HG03565 (cell line): ENCODE measurements around the gene KRTAP21-2.
"Not testable (repeated sequence)": the region's sequence is repeated elsewhere in the genome, so short reads cannot be mapped to it uniquely, and the experiment has no call there.

ENCODE experiments used
- ATAC-seq: cut with Tn5 transposase; IDR thresholded peaks from one replicate; pipeline ENCODE4 v1.9.1; 2021; ENCODE audit warnings: mild to moderate bottlenecking, moderate library complexity; ENCODE audit not compliant: unreplicated experiment

The KRTAP21-2 gene

DNA sequence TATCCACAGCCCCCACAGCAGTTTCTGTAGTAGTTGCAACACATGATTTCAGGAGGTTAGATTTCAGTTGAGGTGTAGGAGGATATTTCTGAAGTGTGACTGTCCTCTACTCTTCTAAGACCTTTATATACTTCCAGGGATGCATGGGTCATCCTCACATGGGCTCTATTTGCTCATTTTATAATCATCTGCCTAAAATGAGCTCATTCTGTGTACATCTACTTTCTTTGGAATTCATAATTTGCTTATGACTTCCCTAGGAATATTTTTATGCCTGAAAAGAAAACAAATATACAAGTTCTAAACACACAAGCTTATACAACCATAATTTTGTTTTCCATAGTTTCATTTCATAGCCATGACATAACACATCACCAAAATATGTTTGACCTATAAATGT lies at the start of gene KRTAP21-2:
Gene KRTAP21-2 (minus strand): TSS at position 101 of the 400 bp plus-strand sequence. CDS start 57 bp downstream, at position 44.
- no peak for ATAC-seq

GRCh38 chr21:30793581-30794314 lies 46.7 kb upstream of the KRTAP21-2 start:
- ATAC-seq: no peak

GRCh38 chr21:30779249-30779648 lies 32.2 kb upstream of the KRTAP21-2 start:
- no peak for ATAC-seq

DNA sequence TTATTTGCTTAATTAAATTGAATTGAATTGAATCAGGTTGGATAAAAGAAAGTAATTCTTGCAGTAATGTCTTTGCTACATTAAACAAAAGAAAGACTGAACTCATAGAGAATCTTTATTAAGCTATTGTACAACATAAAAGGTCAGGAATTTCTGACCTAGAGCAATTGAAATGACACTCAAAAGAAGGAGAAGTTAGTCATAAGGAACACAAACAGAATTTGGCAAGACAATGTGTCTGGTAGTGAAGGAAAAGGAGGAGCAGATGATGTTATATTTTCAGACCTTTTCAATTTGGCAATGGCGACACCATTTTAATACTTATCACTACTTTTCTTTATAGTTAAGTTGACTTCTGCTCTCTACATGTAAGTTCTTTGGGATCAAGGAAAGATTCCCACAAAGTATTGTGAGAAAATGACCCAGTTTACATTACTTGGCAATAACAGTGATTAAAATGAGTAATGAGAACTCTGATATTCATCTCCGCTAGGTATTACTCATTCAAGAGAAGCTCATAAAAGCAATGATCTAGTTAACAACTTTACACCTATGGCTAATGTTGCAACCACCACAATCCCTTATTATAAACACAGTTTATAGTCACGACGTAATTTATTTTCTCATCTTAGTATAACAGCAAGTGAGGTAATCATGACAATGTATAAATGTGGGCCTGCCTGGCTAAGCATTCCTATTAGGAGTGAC lies 22.8 kb upstream of the KRTAP21-2 start:
- ATAC-seq: no peak

DNA sequence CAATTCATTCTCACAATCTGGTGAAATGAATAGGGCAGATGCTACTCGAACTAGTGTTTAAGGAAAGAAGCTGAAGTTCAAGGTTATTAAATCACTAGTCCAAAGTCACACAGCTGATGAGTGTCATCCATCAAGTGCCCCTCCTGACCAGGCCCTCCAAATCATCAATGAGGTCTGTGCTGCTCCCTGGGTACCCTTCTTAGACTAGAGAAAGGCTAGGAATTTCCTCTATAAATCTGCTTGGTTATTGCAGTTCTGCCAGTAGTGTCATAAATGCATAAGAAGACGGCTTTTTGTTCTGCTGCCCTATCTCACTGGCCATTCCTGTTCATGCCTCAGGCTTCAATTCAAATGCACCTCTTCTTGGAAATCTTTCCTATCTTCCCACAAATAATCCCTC lies 13.7 kb upstream of the KRTAP21-2 start:
- ATAC-seq: no peak

- no peak for ATAC-seq
Observed at GRCh38 chr21:30758306-30758705, 11.2 kb upstream of the KRTAP21-2 start.

DNA sequence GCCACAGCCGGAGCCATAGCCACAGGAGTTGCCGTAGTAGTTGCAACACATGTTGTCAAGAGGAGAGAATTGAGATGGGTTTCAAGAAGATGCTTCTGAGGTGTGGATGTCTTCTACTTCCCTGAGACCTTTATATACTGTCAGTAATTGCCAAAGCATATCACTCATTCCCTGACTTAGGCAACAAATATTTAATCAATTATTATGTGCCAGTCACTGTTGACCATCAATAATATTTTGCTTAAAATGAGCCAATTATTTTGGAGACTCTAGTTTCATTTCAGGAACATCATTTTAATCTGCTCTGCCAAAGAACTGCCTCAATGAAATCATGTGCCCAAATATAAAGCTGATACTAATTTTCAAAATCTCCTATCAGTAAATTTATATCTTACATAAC lies 8.3 kb upstream of the KRTAP21-2 start, which contains the start of gene KRTAP21-1:
Gene KRTAP21-1 (minus strand): TSS at position 101 of the 400 bp plus-strand sequence. CDS start 50 bp downstream, at position 51.
- not testable (repeated sequence) for ATAC-seq

- no peak for ATAC-seq
Observed at GRCh38 chr21:30740462-30740861, 6.6 kb downstream of the KRTAP21-2 start.

GRCh38 chr21:30733026-30733425 lies 14.0 kb downstream of the KRTAP21-2 start:
- no peak for ATAC-seq

DNA sequence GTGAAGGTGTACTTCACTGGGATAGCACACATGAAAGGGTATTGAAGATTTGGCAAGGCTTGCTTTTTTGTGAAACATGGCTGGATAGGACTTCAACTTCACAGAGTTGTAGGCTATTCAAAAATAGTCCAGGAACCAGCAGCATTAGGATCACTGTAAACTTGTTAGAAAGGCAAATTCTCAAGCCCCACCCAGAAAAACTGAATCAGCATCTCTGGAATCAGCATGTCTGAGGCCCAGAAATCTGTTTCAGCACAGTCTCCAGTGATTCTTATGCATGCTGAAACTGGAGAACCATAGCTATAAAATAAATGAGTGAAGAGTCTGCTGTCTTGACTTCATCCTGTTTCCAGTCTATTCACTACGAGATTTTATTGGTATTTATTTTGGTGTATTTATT lies 20.3 kb downstream of the KRTAP21-2 start:
- no peak for ATAC-seq

DNA sequence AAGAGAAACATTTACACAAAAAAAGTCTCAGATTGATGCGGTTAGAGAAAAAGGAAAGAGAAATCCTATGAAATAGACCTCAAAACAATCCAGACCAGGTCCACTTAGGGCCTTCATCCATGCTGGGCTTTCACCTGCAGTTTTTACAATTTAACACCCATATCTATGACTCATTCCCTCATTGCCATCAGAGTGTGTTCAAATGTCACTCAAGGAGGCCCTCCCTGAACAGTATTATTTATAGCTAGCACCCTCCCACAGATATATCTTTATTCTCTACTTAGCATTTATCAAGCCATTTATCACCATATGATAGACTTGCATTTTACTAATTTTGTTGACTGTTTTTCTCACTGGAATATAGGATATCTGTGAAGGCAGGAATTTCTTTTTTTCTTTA lies 27.7 kb downstream of the KRTAP21-2 start:
- no peak for ATAC-seq

DNA sequence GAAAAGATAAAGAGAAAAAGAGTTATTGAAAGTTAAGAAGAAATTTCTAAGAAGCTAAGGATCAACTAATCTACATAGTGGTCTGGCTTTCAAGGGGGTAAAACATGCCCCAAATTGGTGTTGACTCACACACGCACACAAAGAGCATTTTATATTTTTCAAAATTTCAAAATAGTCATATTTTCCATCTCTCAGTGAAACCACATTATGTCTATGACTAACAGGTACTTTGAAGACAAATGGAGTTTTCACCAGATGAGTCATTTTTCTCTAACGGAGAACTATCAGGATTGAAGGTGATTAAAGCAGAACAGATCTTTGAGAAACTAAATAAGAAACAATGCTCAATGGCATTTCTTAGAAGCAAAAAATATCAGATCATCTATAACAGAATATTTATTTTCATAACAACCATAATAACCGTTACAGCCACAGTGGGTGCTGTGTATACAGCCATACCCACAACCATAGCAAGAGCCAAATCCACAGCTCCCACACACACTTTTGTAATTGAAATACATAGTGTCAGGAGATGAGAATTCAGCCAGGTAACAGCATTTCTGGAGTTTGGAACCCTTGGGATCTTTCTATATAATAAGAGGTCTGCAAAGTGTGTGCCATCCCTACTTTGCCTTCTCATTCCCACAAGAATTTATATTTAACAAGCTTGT lies 28.7 kb downstream of the KRTAP21-2 start, which contains the start of gene KRTAP21-3:
Gene KRTAP21-3 (minus strand): TSS at position 539 of the 671 bp plus-strand sequence. CDS start 18 bp downstream, at position 521.
- ATAC-seq: peak; percentile 75

- ATAC-seq: no peak
Observed at GRCh38 chr21:30717105-30717504, 30.0 kb downstream of the KRTAP21-2 start.

DNA sequence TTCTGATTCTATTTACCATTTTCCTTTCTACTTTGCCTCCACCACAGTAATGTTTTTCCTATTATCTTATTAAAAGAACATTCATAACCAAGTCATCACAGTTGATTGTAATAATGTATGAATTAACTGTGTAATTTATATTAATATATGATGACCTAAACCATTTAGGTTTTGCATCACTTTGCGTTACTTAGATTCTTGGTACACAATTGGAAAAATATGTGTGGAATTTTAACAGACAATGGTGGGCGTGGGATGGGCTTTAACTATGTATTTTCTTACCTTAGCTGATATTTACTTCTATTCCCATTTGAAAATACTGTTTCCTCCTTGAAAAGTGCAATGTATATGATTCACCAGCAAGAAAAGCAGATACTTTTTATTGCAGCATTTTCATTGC lies 32.1 kb downstream of the KRTAP21-2 start:
- no peak for ATAC-seq

DNA sequence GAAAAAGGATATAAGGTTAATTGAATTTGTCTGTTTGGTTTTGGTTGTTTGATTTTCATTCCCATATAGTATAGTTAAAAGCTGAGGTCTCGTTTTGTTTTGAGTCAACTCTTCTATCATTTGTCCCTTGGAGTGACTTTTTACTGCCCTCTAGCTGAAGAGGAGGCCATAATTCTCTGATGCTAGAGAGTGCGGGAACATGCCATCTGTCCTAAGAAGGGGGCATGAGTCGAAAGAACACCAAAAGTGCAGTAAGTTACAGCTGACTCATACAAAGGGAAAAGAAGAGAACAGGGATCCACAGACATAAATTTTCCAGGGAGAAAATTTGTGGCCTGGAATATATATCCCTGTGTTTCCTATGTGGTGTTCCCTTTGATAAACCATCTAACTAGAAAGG lies 32.6 kb downstream of the KRTAP21-2 start:
- ATAC-seq: no peak

GRCh38 chr21:30713766-30714165 lies 33.3 kb downstream of the KRTAP21-2 start:
- no peak for ATAC-seq

GRCh38 chr21:30710499-30710898 lies 36.6 kb downstream of the KRTAP21-2 start:
- no peak for ATAC-seq

DNA sequence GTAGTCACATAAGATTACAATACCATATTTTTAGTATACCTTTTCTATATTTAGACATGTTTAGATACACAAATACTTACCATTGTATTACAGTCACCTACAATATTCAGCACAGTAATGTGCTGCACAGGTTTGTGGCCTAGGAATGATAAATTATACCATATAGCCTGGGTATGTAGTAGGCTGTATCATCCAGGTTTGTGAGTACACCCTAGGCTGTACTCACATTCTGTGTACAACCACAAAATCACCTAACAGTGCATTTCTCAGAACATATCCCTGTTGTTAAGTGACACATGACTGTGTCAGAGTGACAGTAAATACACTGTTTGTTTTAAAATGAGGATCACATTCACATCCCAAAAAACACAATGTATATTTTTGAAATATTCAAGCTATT lies 39.6 kb downstream of the KRTAP21-2 start:
- no peak for ATAC-seq
